ENCODE data around the gene SEMA3F.

SEMA3F gene

DNA sequence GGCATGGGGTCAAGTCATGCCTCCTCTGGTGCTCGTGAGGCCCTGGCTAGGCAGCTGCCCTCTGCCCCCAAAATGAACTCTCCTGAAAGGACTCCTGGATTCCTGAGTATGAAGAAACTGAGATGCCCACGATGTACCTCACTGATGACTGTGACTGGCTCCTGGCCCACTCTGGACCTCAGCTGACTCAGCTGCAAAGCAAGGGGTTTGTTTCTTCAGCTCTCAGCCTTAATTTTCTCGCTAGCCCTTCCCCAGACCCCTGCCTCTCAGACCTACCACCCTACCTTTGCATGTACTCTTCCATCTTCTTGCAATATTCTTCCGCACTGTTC, 75.6 kb downstream of the SEMA3F start:
- no peak for DNase-seq

DNA sequence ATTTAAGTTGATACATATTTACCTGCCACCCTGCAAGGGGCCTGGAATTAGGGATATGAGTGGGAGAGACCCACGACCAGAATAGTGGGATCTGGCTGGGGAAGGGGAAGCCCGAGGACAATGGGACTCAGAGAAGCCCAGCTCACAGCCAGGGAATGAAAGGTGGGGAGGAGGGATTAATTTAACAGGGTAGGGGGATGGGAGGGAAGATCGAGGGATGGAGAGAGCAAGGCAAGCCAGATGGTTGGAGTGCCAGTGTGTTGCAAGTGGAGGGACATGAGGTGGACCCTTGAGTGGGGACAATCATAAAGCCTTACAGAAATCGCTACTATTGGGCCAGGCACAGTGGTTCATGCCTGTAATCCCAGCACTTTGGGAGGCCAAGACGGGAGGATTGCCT, 76.5 kb downstream of the SEMA3F start:
- DNase-seq: no peak

DNA sequence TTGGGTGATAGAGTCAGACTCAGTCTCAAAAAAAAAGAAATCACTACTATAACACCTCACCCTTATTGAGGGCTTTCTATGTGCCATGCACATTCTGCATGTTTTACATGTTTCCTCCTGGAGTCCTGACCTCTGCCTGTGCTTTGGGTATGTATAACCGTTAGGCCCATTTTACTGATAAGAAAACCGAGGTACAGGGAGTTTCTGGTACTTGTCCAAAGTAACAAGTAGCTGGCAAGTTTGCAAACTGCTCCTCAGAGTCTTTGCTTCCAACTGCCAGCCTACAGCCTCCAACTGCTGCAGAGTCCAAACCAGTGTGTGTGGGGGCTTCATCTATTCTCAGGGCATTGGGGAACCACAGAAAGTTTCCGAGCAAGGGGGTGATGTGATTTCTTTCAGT, 77.2 kb downstream of the SEMA3F start:
- no peak for DNase-seq

DNA sequence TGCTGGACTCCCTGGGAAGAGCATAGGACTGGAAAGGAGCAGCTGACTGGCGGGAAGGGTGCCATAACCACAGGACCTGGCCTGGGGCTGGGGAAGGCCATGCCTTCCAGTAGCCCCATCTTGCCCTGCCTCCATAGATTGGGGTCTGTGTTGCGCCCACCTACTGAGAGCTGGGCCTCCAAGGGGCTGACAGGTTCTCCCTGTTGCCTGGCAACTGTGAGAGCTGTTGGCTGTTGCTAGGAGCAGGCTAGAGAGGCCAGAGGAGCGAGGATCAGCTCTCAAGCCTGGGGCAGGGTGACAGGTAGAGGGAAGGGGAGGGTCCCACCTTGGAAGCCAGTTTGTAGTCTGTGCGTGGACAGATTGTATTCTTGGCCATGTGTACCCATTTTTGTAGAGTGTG, 78.1 kb downstream of the SEMA3F start:
- peak in 1 of 51 donors; percentile 11 for DNase-seq

DNA sequence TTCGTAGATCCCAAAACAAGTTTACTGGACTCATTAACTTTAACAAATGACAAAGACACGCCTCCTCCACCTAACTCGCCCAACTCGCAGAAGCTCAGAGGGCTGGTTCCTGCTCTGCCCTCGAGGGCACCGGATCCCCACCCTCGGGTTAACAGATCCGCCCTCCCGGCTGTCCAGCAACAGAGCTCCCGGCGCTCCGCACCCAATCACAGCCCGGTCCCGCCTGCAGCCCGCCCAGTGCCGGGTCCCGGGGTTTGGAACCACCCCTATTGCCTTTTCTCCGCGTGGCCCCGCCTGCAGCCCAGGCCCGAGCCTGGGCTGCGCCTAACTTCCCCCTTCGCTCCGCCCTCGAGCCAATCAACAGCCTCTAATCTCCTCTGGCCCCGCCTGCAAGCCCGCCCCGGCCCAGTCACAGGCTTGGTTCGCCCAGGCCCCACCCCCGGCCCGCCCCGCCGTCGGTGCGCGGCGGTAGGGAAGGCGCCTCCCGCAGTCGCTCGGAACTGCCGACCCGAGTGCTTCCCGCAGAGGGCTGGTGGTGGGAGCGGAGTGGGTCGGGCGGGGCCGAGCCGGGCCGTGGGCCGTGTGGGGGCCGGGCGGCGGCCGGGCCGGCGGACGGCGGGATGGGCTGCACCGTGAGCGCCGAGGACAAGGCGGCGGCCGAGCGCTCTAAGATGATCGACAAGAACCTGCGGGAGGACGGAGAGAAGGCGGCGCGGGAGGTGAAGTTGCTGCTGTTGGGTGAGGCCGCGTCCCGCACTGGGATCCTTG, 80.8 kb downstream of the SEMA3F start, which contains the start of gene GNAI2:
TSS of gene GNAI2 (plus strand) at position 489 of the 768 bp plus-strand sequence. CDS start at position 621, 132 bp downstream.
- DNase-seq: peak; percentile 67 to 100 (median 98)

DNA sequence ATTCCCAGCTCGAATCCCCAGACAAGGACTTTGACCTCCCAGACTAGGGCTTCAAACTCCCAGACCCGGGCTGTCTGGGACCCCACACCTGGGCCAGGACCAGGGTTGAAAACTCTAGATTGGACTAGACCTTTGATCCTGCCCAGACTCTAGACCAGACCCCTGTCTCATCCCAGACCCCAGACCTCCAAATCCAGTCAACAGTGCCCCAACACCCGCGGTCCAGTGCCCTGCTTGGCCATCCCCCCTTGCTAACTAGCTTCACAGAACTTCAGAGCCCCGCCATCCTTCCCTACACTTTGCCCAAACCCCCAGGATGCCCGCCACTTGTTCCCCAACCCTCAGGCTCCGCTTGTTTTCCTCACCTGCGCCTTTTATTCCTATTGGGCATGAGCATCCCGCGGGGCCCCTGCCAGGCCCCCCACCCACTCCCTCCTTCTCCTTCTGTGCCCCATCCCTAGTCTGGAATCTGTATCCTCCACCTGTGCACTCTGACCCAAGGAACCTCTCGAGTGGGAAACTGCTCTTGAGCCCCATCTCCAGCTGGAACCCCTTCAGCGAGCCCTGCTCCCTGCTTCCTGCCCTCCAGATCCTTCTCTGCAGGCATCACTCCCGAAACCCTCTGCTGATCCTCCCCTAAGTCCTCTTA, 81.5 kb downstream of the SEMA3F start:
- DNase-seq: peak in 1 of 51 donors; percentile 29

DNA sequence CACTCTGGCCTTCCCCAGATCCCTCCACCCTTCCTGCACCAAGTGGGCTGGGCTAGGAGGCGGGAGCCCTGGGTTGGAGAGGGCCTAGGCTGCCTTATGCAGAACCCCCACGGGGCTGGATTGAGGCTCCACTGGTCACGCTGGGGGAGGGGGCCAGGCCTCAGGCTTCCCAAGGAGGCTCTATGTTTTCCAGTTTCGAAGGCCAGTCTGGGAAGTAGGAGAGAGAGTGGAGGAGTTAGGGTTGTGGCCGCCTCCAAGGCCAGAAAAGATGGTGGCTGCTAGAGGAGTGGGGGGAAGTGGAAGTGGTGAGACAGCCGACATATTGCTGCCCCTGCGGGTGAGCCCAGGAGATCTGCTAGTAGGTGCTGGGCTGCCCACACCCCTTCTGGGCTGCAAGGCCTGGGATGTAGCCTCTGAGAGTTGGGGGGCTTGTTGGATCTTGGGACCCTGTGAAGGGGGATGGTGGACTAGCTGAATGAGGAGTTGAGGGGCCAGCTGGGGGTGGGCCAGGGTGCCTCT, 82.1 kb downstream of the SEMA3F start:
- DNase-seq: peak in 7 of 51 donors; percentile 16 to 55 (median 26)

DNA sequence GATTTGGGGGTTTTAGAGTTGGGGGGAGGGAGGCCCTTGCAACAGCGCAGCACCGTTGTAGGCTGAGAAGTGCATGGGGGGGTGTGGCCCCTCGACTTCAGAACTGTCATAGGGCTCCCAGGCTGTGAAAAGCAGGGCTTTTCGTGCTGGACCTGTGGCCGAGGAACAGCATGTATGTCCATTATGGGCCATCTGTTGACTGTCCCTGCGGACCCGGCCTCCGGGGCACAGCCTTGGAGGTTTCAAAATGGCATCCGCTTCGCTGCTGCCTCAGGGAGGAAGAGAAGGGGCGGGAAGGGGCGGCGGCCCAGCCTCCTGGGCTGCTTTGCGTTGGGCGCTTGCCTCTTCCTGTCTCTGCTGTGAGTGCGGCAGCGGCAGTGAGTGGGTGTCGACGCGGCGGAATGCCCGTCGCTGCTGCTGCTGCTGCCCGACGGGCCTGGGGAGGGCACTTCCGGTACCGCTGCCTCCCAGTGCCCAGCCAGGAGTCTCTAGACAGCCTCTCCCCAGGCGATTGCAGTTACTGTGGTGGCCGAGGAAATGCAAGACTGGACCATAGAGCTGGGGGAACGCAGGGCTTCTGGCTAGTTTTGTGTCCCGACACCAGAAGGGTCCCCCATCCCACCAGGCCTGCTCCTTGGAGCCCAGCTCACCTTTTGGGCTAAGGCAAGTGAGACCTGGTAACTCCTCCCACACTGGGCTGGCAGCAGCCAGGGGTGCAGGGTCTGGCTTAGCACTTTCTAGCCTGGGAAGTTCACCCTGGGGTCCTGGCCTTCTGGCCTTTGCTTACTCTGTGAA, 82.8 kb downstream of the SEMA3F start:
- DNase-seq: peak in 45 of 51 donors; percentile 23 to 80 (median 56)

DNA sequence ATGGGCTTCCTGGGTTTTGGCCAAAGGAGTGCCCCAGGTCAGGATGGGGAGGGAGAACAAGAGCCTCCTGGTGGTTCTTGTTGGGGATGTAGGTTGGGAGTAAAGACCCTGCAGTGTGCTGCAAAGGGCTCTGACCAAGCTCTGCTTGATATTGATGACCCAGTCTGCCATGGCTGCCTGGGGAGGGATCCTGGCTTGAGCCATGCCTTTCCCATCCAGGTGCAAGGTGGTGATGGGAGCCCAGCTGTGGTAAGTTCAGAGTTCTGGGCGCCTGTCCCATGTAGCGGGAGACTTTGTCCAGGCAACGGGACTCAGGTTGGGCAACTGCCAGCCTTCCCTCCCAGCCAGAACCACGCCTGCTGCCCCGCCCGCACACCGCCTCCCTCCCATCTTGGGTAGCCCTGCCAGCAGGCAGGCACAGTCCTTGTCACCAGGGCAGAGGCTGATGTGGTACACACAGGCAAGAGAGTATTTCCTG, 83.5 kb downstream of the SEMA3F start:
- DNase-seq: peak in 40 of 51 donors; percentile 17 to 83 (median 62)

Measured in hypothalamus (tissue), 51 donors.